Activated CD4-positive, CD25-positive, alpha-beta regulatory T cell (primary cell): ENCODE data around the gene CRABP2.

ENCODE experiments used
- DNase-seq, 4 experiments: peaks; one replicate each; lab custom pipeline; 2025; lab: John Stamatoyannopoulos, UW

CRABP2 gene

DNA sequence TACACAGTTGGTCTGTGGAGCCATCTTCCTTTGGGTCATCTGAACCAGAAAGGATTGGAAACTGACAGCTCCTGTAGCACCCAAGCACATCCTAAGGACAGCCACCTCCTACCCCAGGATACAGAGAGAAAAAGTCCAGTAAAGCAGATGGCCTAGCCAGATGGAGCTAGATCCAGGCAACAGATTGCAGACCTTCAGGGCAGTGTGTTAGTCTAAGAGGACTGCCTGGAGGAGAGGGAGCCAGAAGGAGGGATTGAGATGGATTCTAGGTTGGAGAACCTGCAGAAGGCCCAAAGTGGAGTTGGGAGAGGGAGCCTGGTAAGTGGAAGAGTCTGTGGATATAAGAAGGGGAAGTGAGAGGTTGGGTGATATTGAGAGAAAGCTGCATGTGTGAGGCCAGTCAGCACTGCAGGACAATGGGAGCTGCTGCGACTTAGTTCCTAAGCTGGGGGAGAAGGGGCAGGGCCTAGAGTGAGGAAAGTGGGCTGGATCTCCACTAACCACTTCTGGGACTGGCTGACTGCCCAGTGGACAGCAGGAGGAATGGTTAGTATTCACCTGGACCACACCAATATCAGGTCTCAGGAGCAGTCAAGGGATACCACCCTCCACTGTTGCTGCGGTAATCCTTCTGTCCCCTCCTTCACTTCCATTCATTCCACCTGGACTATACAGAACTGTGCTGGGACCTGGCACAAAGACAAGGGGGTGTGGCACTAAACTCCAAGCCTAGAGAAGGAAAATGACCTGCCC lies 50.1 kb downstream of the CRABP2 start:
- DNase-seq = no peak

- DNase-seq = no peak
Observed at GRCh38 chr1:156654700-156655099, 50.7 kb downstream of the CRABP2 start.

GRCh38 chr1:156652992-156653355 lies 52.4 kb downstream of the CRABP2 start:
- DNase-seq = no peak

- no peak for DNase-seq
Observed at GRCh38 chr1:156652131-156652991, 53.0 kb downstream of the CRABP2 start.
